ENCODE results near the gene PDGFD.
"Not testable (repeated sequence)": the region's sequence is repeated elsewhere in the genome, so short reads cannot be mapped to it uniquely, and the experiment has no call there.

Gene PDGFD

GRCh38 chr11:104051778-104052177 lies 112.2 kb downstream of the PDGFD start:
- no peak for DNase-seq

GRCh38 chr11:104049116-104049515 lies 114.8 kb downstream of the PDGFD start:
- no peak for DNase-seq

- not testable (repeated sequence) for DNase-seq
Observed at GRCh38 chr11:104046858-104047257, 117.1 kb downstream of the PDGFD start.

- DNase-seq: no peak
Observed at GRCh38 chr11:104046331-104046730, 117.6 kb downstream of the PDGFD start.

- DNase-seq: no peak
Observed at GRCh38 chr11:104043678-104044239, 120.2 kb downstream of the PDGFD start.

- DNase-seq: no peak
Observed at GRCh38 chr11:104043142-104043541, 120.8 kb downstream of the PDGFD start.

GRCh38 chr11:104041792-104042191 lies 122.2 kb downstream of the PDGFD start:
- DNase-seq: no peak

GRCh38 chr11:104036995-104037394 lies 127.0 kb downstream of the PDGFD start:
- DNase-seq: no peak

- no peak for DNase-seq
Observed at GRCh38 chr11:104036588-104036987, 127.4 kb downstream of the PDGFD start, which contains the start of gene DDI1. DDI1 (plus strand) TSS chr11:104036640; CDS start chr11:104036823, 183 bp downstream.

GRCh38 chr11:104033561-104033960 lies 130.4 kb downstream of the PDGFD start:
- no peak for DNase-seq

- DNase-seq: no peak
Observed at GRCh38 chr11:104033134-104033533, 130.8 kb downstream of the PDGFD start.

GRCh38 chr11:104028476-104029263 lies 135.3 kb downstream of the PDGFD start:
- no peak for DNase-seq

GRCh38 chr11:104024572-104024971 lies 139.4 kb downstream of the PDGFD start:
- DNase-seq: no peak

- no peak for DNase-seq
Observed at GRCh38 chr11:104015649-104016415, 148.1 kb downstream of the PDGFD start.

- no peak for DNase-seq
Observed at GRCh38 chr11:104011044-104011443, 152.9 kb downstream of the PDGFD start.

GRCh38 chr11:104009744-104010143 lies 154.2 kb downstream of the PDGFD start:
- no peak for DNase-seq

GRCh38 chr11:104005234-104005855 lies 158.6 kb downstream of the PDGFD start:
- no peak for DNase-seq

- no peak for DNase-seq
Observed at GRCh38 chr11:104003491-104003890, 160.5 kb downstream of the PDGFD start.

GRCh38 chr11:104001561-104002056 lies 162.3 kb downstream of the PDGFD start:
- no peak for DNase-seq

GRCh38 chr11:104000798-104001197 lies 163.1 kb downstream of the PDGFD start:
- no peak for DNase-seq

- no peak for DNase-seq
Observed at GRCh38 chr11:103998826-103999508, 165.0 kb downstream of the PDGFD start.

- no peak for DNase-seq
Observed at GRCh38 chr11:103997082-103997481, 166.9 kb downstream of the PDGFD start.

All from CD4-positive, alpha-beta T cell treated with Interferon alpha-2 for 1 hour (primary cell).